Measurements from ENCODE around the gene PARP8.

DNA sequence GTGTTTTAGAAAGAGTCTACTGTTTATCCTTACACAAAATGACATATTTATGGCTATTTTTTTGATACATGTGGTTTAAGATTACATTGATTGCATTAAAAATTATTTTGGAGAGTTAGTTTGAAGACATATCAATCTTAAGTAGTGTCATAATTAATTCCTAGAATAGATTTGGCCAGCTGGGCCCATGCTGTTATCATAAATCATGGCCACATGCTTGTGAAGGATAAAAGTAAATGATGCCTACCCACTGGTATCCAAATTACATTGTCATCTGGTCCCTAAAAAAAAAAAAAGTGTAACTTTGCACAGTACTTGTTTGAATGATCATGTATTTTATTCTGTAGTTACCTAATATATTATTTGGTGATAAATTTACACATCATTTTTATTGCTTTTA, 96.9 kb downstream of the PARP8 start:
- TF ChIP-seq GABPA (IDR thresholded peaks at IDR 0.05; ENCODE audit: borderline replicate concordance, insufficient read depth, low read length) (no peak), EZH2 (IDR thresholded peaks at IDR 0.05; ENCODE audit: low read depth, low read length, severe bottlenecking) (no peak), RFX5 (IDR thresholded peaks at IDR 0.05; ENCODE audit: borderline replicate concordance, low read depth, low read length) (no peak), POLR2AphosphoS5 (IDR thresholded peaks at IDR 0.05; ENCODE audit: low read depth, low read length) (no peak), HDAC6 (IDR thresholded peaks at IDR 0.05; ENCODE audit: low read depth, low read length) (no peak), MAFK (IDR thresholded peaks at IDR 0.05; ENCODE audit: low read depth, low read length) (no peak), POLR2A (IDR thresholded peaks at IDR 0.05; ENCODE audit: control extremely low read depth in 1 of 2, low read depth in 2 of 2, low read length in 2 of 2) (no peak)
- TF ChIP-seq, protein P1, sequence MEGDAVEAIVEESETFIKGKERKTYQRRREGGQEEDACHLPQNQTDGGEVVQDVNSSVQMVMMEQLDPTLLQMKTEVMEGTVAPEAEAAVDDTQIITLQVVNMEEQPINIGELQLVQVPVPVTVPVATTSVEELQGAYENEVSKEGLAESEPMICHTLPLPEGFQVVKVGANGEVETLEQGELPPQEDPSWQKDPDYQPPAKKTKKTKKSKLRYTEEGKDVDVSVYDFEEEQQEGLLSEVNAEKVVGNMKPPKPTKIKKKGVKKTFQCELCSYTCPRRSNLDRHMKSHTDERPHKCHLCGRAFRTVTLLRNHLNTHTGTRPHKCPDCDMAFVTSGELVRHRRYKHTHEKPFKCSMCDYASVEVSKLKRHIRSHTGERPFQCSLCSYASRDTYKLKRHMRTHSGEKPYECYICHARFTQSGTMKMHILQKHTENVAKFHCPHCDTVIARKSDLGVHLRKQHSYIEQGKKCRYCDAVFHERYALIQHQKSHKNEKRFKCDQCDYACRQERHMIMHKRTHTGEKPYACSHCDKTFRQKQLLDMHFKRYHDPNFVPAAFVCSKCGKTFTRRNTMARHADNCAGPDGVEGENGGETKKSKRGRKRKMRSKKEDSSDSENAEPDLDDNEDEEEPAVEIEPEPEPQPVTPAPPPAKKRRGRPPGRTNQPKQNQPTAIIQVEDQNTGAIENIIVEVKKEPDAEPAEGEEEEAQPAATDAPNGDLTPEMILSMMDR (IDR thresholded peaks at IDR 0.05; ENCODE audit: control extremely low read depth in 1 of 3, insufficient read depth in 1 of 3, low read depth in 1 of 3, low read length in 3 of 3), result no peak

Measured in H1 (cell line).